GM12873 (cell line): ENCODE results near the gene RASD2.

Experiments used
- CTCF ChIP-seq: IDR thresholded peaks from 2 replicates; pipeline ENCODE4 v1.5.1; 2012; ENCODE audit warnings: low read depth, mild to moderate bottlenecking, moderate library complexity, low read length, control low read depth; ENCODE audit not compliant: insufficient read depth; ENCODE audit errors: missing control alignments

Gene RASD2

GRCh38 chr22:35559354-35560005 lies 18.8 kb downstream of the RASD2 start:
- TF ChIP-seq CTCF = no peak

GRCh38 chr22:35560366-35560765 lies 19.7 kb downstream of the RASD2 start:
- TF ChIP-seq CTCF = no peak

GRCh38 chr22:35560824-35561223 lies 20.2 kb downstream of the RASD2 start:
- TF ChIP-seq CTCF = no peak

- no peak for TF ChIP-seq CTCF
Measured at GRCh38 chr22:35561796-35562526, 21.3 kb downstream of the RASD2 start.

GRCh38 chr22:35563211-35563610 lies 22.6 kb downstream of the RASD2 start:
- no peak for TF ChIP-seq CTCF

- no peak for TF ChIP-seq CTCF
Measured at GRCh38 chr22:35564975-35565867, 24.6 kb downstream of the RASD2 start.
